Amygdala (tissue), 56 donors: ENCODE measurements around the gene CD69.

Experiments used
- DNase-seq, 56 donors: peaks; one replicate each; lab custom pipeline; 2025; lab: John Stamatoyannopoulos, UW

Gene CD69

GRCh38 chr12:9760699-9761418, at the start of gene CD69:
Gene CD69, minus strand, starts transcription at chr12:9760901. Its CDS starts 81 bp downstream, at chr12:9760820.
- DNase-seq = no peak

GRCh38 chr12:9809866-9810265, 49.2 kb upstream of the CD69 start:
- DNase-seq = no peak

- DNase-seq = no peak
Measured at GRCh38 chr12:9809338-9809737, 48.6 kb upstream of the CD69 start.

- DNase-seq = no peak
Measured at GRCh38 chr12:9808504-9808903, 47.8 kb upstream of the CD69 start.

- DNase-seq = no peak
Measured at GRCh38 chr12:9806714-9807113, 46.0 kb upstream of the CD69 start.

GRCh38 chr12:9805883-9806282, 45.2 kb upstream of the CD69 start:
- DNase-seq = no peak

- DNase-seq = no peak
Measured at GRCh38 chr12:9799961-9800360, 39.3 kb upstream of the CD69 start.

GRCh38 chr12:9797722-9798619, 37.3 kb upstream of the CD69 start:
- peak in 1 of 56 donors; percentile 7 for DNase-seq

GRCh38 chr12:9796971-9797370, 36.3 kb upstream of the CD69 start:
- DNase-seq = no peak

- no peak for DNase-seq
Measured at GRCh38 chr12:9796346-9796745, 35.6 kb upstream of the CD69 start.

- no peak for DNase-seq
Measured at GRCh38 chr12:9795945-9796344, 35.2 kb upstream of the CD69 start.

- no peak for DNase-seq
Measured at GRCh38 chr12:9794484-9795093, 33.9 kb upstream of the CD69 start.

- DNase-seq = no peak
Measured at GRCh38 chr12:9793779-9794395, 33.2 kb upstream of the CD69 start.

- DNase-seq = no peak
Measured at GRCh38 chr12:9792961-9793617, 32.4 kb upstream of the CD69 start.

GRCh38 chr12:9792185-9792900, 31.6 kb upstream of the CD69 start:
- no peak for DNase-seq

GRCh38 chr12:9786726-9787717, 26.3 kb upstream of the CD69 start:
- no peak for DNase-seq

- DNase-seq = no peak
Measured at GRCh38 chr12:9784816-9785215, 24.1 kb upstream of the CD69 start.

- no peak for DNase-seq
Measured at GRCh38 chr12:9784326-9784725, 23.6 kb upstream of the CD69 start.
